Prostate gland (tissue), 2 donors: ENCODE measurements around the gene GPR45. TPM values are rescaled to one million over a fixed set of nuclear protein-coding genes. Genes with fewer than 3 reads are reported as not detected.

Source experiments
- total RNA-seq, 2 donors: library from RNA; depleted of rRNA; stranded (reverse); fragments of >200 nt; gene quantifications; one replicate each; pipeline ENCODE4 v1.1.0, GENCODE V29; 2016

Gene GPR45
- total RNA-seq, 2 donors from 2014 or later = not detected

Other genes with a start within 250 kb of the GPR45 start
- 10 to 100 TPM; 18.1 to 24.9 TPM for gene MRPS9, start 203.7 kb upstream of the GPR45 start, total RNA-seq
- 10 to 100 TPM; 29.9 to 30.0 TPM for gene TGFBRAP1, start 88.0 kb downstream of the GPR45 start, total RNA-seq
- gene C2orf49, start 95.8 kb downstream of the GPR45 start, total RNA-seq = 10 to 100 TPM; 13.1 to 26.2 TPM
- gene FHL2, start 157.3 kb downstream of the GPR45 start, total RNA-seq = 100 to 1,000 TPM; 132 to 250 TPM